CD4-positive, alpha-beta T cell treated with Interleukin-15 for 1 hour (primary cell): ENCODE results near the gene IL13RA1.
A peak's percentile ranks its signal among the peaks of the same experiment; 100 is the strongest.
"Not testable (repeated sequence)": the region's sequence is repeated elsewhere in the genome, so short reads cannot be mapped to it uniquely, and the experiment has no call there.

ENCODE experiments used
- DNase-seq: peaks from one replicate; pipeline ENCODE4 v3.0.0-alpha.2; 2020

Gene IL13RA1

DNA sequence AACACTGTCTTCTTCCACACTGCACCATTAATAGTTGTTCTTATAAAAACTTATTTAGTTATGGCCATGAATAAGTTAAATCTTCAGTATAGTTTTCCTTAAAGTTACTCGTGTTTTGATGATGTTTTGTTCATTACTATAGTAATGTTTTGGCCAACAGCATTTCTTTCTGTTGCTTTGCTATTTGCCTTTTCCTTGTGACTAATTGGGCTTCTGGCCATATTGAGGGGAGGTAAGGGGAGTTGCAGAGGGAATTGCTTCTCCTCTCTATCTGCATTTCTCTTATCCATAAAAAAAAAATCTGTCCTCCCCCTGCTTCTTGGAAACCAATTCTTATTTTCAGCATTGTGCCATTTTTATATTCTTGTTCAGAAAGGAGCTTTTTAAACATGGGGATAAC, 53.5 kb downstream of the IL13RA1 start:
- DNase-seq: no peak

GRCh38 chrX:118795528-118796280, 68.3 kb downstream of the IL13RA1 start:
- DNase-seq: no peak

GRCh38 chrX:118802857-118803256, 75.5 kb downstream of the IL13RA1 start:
- no peak for DNase-seq

- peak; percentile 32 for DNase-seq
These were observed 80.0 kb downstream of the IL13RA1 start for GRCh38 chrX:118807151-118808017.

DNA sequence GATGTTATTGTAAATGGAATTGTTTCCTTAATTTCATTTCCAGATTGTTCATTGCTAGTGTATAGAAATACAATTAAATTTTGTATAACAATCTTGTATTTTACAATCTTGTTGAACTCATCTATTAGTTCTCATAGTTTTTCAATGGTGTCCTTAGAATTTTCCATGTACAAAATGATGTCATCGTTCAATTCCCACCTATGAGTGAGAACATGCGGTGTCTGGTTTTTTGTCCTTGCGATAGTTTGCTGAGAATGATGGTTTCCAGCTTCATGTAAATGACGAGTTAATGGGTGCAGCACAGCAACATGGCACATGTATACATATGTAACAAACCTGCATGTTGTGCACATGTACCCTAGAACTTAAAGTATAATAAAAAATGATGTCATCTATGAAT, 89.9 kb downstream of the IL13RA1 start:
- not testable (repeated sequence) for DNase-seq

DNA sequence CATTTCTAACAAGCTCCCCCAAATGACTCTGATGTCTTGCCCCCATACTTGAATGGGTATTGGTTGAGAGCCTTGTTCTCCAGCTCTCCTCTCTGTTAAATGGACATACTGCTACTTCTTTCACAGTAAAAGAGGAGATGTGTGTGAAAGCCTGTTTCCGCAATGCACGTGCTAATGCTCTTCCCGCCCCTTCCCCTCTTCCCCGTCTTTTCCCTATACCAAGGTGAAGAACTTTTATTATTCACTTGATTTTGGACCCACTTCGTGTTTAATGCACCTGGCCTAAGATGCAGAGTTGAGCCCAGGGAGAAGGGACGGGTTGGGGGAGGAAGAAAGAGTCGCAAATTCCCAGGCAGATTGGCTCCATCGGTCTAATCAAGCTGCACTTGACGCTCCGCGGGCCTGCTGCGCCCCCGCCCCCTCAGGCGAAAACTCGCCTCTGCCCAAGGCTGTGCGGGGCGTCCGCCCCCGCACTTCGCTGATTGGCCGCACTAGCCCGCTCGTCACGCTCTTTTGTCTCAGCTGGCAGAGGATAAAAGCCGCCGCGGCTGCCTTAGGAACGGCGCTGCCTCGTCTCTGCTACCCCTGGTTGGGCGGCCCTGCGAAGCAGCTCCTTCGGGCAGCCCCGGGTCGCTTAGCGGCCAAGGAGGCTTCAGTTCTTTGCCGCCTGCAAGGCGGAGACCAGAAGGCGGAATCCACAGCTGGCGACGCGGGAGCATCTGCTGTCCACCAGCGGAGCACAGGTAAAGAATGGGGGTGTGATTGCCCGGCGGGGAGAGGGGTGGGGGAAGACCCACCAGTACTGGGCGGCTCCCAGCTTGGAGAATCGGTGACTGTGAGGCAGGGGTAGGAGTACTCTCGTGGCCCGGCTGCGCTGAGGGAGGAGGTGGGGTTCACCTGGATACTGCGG, 96.1 kb downstream of the IL13RA1 start, which contains the start of gene ZCCHC12:
ZCCHC12 (plus strand) TSS at position 562 of the 910 bp plus-strand sequence. CDS start 1,421 bp downstream, outside the sequence.
- peak; percentile 51 for DNase-seq

DNA sequence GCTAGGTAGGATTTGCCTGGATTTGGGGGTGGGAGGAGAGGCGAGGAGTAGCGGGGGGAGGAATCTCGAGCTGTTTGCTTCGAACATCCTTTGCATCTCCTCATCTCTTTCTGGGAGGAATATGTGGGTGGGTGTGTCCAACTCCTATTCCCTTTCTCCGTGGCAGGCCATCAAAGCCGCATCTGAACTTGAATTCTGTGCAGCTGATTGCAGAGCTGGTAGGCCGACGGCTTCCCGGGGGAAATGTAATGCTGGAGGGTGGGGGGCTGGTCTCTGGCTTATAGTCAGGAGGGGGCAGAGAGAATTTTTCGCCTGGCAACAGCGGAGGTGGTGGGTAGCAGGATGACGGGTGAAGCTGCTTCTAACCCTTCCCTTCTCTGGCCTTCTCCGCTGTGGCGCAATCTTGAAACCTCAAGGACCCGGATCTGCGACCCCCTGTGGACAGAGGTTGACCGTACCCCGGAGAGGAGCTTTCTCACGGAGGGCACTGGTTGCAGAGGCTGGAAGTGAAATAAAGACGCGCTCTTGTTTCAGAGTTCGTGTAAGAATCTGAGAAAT, 96.8 kb downstream of the IL13RA1 start:
- no peak for DNase-seq

DNA sequence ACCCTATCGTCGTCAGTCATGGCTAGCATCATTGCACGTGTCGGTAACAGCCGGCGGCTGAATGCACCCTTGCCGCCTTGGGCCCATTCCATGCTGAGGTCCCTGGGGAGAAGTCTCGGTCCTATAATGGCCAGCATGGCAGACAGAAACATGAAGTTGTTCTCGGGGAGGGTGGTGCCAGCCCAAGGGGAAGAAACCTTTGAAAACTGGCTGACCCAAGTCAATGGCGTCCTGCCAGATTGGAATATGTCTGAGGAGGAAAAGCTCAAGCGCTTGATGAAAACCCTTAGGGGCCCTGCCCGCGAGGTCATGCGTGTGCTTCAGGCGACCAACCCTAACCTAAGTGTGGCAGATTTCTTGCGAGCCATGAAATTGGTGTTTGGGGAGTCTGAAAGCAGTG, 97.8 kb downstream of the IL13RA1 start:
- no peak for DNase-seq

GRCh38 chrX:118839334-118839958, 112.0 kb downstream of the IL13RA1 start:
- DNase-seq: peak; percentile 62
